ENCODE data around the gene CPLX4. TPM values are rescaled to one million over a fixed set of nuclear protein-coding genes. Genes with fewer than 3 reads are reported as not detected.

CPLX4 gene, protein sequence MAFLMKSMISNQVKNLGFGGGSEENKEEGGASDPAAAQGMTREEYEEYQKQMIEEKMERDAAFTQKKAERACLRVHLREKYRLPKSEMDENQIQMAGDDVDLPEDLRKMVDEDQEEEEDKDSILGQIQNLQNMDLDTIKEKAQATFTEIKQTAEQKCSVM
- total RNA-seq: not detected

DNA sequence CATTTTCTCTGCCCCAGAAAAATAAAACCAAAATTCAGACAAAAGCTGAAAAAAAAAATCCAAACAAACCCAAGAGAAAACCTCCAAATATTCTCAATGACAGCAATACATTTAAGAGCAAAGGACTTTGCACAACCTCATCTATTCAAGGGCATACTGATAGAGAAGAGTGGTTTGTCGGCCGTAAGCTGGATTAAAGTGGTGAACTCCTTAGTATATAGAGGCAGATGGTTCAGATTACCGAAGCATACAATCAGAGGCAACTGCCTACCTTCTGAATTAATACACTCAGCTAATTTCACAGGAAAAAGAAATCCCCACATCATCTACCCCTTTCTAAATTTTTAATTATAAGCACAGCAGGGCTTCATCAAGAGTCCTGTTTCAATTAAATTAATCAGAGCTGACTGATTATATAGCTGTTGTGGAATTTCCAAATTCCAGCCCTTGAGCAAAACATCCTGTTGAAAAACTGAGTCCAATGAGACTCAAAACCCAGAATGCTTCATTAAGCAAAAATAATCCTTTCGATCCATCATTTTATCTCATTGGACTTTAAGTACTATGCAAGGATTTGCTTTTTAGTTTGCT, at the start of gene CPLX4:
TSS of gene CPLX4 (minus strand) at position 190 of the 591 bp plus-strand sequence. CDS start at position 3, 187 bp downstream.
- no peak for DNase-seq
- Histone ChIP-seq H3K4me1 (no peaks in the 10 kb centered on the region), H3K9ac (ENCODE audit: low read depth in 2 of 2, low read length in 2 of 2) (no peak within 1 kb of the TSS), H3K9me3 (no peaks in the 10 kb centered on the region), H3K36me3 (no peaks in the 10 kb centered on the region), H3K27ac (no peak within 1 kb of the TSS), H3K4me3 (no peak within 1 kb of the TSS), H3K27me3 (no peaks in the 10 kb centered on the region)
- intact Hi-C loops (cut with DNase I): no loop called here
- TF ChIP-seq, protein P1, sequence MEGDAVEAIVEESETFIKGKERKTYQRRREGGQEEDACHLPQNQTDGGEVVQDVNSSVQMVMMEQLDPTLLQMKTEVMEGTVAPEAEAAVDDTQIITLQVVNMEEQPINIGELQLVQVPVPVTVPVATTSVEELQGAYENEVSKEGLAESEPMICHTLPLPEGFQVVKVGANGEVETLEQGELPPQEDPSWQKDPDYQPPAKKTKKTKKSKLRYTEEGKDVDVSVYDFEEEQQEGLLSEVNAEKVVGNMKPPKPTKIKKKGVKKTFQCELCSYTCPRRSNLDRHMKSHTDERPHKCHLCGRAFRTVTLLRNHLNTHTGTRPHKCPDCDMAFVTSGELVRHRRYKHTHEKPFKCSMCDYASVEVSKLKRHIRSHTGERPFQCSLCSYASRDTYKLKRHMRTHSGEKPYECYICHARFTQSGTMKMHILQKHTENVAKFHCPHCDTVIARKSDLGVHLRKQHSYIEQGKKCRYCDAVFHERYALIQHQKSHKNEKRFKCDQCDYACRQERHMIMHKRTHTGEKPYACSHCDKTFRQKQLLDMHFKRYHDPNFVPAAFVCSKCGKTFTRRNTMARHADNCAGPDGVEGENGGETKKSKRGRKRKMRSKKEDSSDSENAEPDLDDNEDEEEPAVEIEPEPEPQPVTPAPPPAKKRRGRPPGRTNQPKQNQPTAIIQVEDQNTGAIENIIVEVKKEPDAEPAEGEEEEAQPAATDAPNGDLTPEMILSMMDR (IDR thresholded peaks at IDR 0.05): no peak

DNA sequence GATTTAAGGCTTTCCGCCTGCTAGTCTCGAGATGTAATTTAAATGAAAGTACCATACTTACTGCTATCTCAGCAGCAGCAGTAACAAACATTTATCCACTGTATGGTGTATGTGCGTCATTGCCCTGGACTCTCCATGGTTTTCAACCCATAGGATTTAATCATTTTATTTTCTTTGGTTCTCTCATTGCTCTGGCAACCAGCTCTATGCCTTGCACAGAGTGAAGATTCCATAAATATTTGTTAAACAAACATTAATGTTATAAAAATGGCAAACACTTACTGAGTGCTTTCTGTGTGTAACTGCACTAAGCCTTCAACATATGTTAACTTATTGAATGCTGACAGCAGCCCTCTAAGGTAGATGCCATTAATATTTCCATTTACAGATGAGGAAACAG, 41.9 kb upstream of the CPLX4 start:
- Histone ChIP-seq H3K4me3 (no peak overlapping the region), H3K27me3 (no peaks in the 10 kb centered on the region), H3K9me3 (no peaks in the 10 kb centered on the region), H3K4me1 (no peaks in the 10 kb centered on the region), H3K27ac (no peak overlapping the region), H3K9ac (ENCODE audit: low read depth in 2 of 2, low read length in 2 of 2) (no peak overlapping the region), H3K36me3 (no peaks in the 10 kb centered on the region)
- intact Hi-C loops (cut with DNase I): no loop called here
- no peak for DNase-seq
- TF ChIP-seq, protein P1 (IDR thresholded peaks at IDR 0.05): no peak

DNA sequence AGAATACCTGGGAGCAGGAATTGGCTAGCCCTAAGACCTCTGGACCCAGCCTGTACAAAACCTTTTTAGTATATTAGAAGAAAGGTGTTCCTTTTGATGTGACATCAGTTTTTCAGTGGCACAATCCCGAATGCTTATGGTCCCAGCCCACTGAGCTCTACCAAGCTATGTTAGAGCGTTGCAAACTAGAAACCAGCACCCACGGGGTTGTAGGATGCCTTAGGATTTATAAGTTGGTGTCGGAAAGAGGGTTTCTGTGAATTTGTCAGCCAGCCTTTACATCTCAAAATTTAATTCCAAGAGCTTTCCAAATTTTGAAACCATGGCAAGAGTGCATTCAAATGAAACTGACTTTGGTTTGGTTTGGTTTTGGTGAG, 41.1 kb upstream of the CPLX4 start:
- Histone ChIP-seq H3K36me3 (no peaks in the 10 kb centered on the region), H3K4me1 (no peaks in the 10 kb centered on the region), H3K27me3 (no peaks in the 10 kb centered on the region), H3K4me3 (peak overlapping the region; percentile 78), H3K9me3 (no peaks in the 10 kb centered on the region), H3K27ac (peak overlapping the region; percentile 31), H3K9ac (ENCODE audit: low read depth in 2 of 2, low read length in 2 of 2) (peak overlapping the region in 1 of 2 donors; percentile 58)
- TF ChIP-seq, protein P1 (IDR thresholded peaks at IDR 0.05): no peak
- intact Hi-C loops (cut with DNase I): no loop called here
- no peak for DNase-seq

DNA sequence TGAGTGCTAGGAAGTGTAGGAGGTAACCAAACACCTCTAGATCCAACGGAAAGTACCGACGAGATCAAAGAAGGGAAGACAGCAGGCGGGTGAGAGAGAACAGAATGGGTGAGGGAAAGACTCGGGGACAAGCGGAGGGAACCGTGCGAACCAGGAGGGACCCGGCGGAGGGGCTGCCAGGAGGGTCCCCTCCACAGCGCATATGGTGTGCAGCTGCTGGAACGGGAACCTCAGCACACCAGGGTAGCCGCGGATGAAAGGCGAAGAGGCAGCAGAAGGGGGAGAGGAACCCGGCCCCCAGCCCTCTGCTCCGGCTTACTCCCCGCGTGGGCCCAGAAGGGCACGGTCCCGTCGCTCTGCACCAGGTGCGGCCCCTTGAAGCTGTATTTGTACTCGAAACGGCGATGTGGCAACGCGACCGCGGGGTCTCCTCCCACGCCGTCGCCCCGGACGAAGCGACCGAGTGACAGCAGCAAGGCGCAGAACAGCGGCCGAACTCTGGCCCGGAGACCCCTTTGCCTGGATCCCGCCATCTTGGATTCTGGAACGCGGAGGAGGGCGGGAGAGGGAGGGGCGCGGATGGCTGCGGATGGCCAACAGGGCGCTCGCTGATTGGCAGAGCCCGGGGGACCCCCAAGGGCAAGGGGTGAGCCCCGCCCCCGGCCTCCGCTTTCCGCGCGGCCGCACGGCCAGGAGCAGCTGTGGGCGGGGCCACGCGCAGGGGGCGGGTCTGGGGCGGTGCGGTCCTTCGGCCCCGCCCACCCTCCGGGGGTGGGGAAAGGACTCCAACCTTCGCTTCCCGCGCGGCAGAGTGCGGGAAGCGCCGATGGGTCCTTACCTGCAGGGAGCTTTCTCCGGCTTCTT, 40.5 kb upstream of the CPLX4 start, which contains the start of gene LMAN1:
TSS of gene LMAN1 (minus strand) at position 554 of the 864 bp plus-strand sequence. CDS start at position 533, 21 bp downstream.
- intact Hi-C loops (cut with DNase I): no loop called here
- TF ChIP-seq, protein P1 (IDR thresholded peaks at IDR 0.05): no peak

DNA sequence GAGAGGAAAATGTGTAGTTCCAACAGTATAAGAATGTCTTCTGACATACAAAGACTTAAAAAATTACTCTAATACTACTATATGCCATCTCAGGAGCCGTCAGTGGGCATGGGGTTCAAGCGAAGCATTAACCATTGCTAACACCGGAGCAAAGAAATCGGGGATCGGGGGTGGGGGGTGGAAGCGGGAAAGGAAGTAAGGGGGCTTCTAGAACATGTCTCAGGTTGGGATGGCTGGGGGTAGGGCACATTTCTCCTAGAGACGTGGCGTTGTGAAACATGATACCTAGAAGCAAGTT, 39.9 kb upstream of the CPLX4 start:
- peak overlapping the region; percentile 95 for H3K9ac ChIP-seq (ENCODE audit: low read depth in 2 of 2, low read length in 2 of 2)
- TF ChIP-seq, protein P1 (IDR thresholded peaks at IDR 0.05): no peak
- DNase-seq: no peak
- peak overlapping the region; percentile 78 for H3K4me3 ChIP-seq
- H3K27me3 ChIP-seq: no peaks in the 10 kb centered on the region
- no peaks in the 10 kb centered on the region for H3K36me3 ChIP-seq
- no peaks in the 10 kb centered on the region for H3K4me1 ChIP-seq
- intact Hi-C loops (cut with DNase I): no loop called here
- H3K9me3 ChIP-seq: no peaks in the 10 kb centered on the region
- H3K27ac ChIP-seq: peak overlapping the region; percentile 70

More for the DNA sequence above, 40.5 kb upstream of the CPLX4 start, which contains the start of gene LMAN1:
- H3K27ac ChIP-seq: peak within 1 kb of the TSS; percentile 70
- peak within 1 kb of the TSS; percentile 95 for H3K9ac ChIP-seq (ENCODE audit: low read depth in 2 of 2, low read length in 2 of 2)
- H3K27me3 ChIP-seq: no peaks in the 10 kb centered on the region
- no peaks in the 10 kb centered on the region for H3K4me1 ChIP-seq
- peak; percentile 95 for DNase-seq
- peak within 1 kb of the TSS; percentile 78 for H3K4me3 ChIP-seq
- no peaks in the 10 kb centered on the region for H3K36me3 ChIP-seq
- no peaks in the 10 kb centered on the region for H3K9me3 ChIP-seq
